ENCODE data around the gene RTL10. TPM values are rescaled to one million over a fixed set of nuclear protein-coding genes. Genes with fewer than 3 reads are reported as not detected.

Gene RTL10
- total and polyA plus RNA-seq, 2 of the 13 experiments (the other 11 are each of a cell fraction or from before 2014, with no cell fraction given) = 14.1 to 15.8 TPM

- peak; percentile 94 for TF ChIP-seq ESRRA (CRISPR knock-in tag; IDR thresholded peaks at IDR 0.05; ENCODE audit: low read depth)
- peak; percentile 98 for TF ChIP-seq ZNF264 (CRISPR knock-in tag; IDR thresholded peaks at IDR 0.05)
- peak; percentile 91 for TF ChIP-seq ZNF296 (CRISPR knock-in tag; conservative IDR thresholded peaks at IDR 0.05)
- peak; percentile 99 for TF ChIP-seq MAX (IDR thresholded peaks at IDR 0.05)
- TF ChIP-seq NFATC3 (CRISPR knock-in tag; IDR thresholded peaks at IDR 0.05) = peak; percentile 73; the same call in 1 of the 2 replicates
- peak; percentile 98 for TF ChIP-seq ZNF816 (CRISPR knock-in tag; IDR thresholded peaks at IDR 0.05; ENCODE audit: borderline replicate concordance)
- peak; percentile 90; the same call in 1 of the 2 replicates for TF ChIP-seq ZNF138 (CRISPR knock-in tag; IDR thresholded peaks at IDR 0.05; ENCODE audit: low read depth)
- TF ChIP-seq PAF1 (CRISPR knock-in tag; IDR thresholded peaks at IDR 0.05) = no peak
- TF ChIP-seq AKNA (CRISPR knock-in tag; IDR thresholded peaks at IDR 0.05; ENCODE audit: borderline replicate concordance) = peak; percentile 98
- peak; percentile 30; the same call in 1 of the 2 replicates for TF ChIP-seq STAG1 (CRISPR knock-in tag; IDR thresholded peaks at IDR 0.05)
- peak; percentile 99; the same call in 1 of the 2 replicates for TF ChIP-seq EEA1 (CRISPR knock-in tag; IDR thresholded peaks at IDR 0.05; ENCODE audit: borderline replicate concordance)
- TF ChIP-seq ZNF318 (CRISPR knock-in tag; IDR thresholded peaks at IDR 0.05) = peak; percentile 88
- peak; percentile 87; the same call in 1 of the 2 replicates for TF ChIP-seq ZBTB44 (CRISPR knock-in tag; IDR thresholded peaks at IDR 0.05)
- TF ChIP-seq BHLHE40 (IDR thresholded peaks at IDR 0.05; ENCODE audit: low read length) = no peak
- TF ChIP-seq KLF13 (CRISPR knock-in tag; IDR thresholded peaks at IDR 0.05) = no peak
Observed at GRCh38 chr22:19892257-19892879, 37.7 kb upstream of the RTL10 start (continued).

Measured in HepG2 (cell line).